T47D (cell line): ENCODE measurements around the gene DISC1.

Source experiments
- DNase-seq, 2 experiments: peaks; one replicate each; pipeline versions ENCODE4 v3.0.0 to v3.0.0-alpha.2; 2011 to 2012; ENCODE audit warnings: low read depth in 1 of 2, low spot score in 1 of 2
- JUND ChIP-seq: IDR thresholded peaks from 2 replicates; pipeline ENCODE4 v1.6.1; 2012; ENCODE audit warnings: low read depth
- in situ Hi-C: cut with HindIII; loops from 2 replicates; pipeline ENCODE4 v1.10.0; 2016; ENCODE audit warnings: low sequenced_read_pairs, low pct_unique_long_range_greater_than_20kb

Gene DISC1

GRCh38 chr1:231828182-231828920, 201.8 kb downstream of the DISC1 start:
- TF ChIP-seq JUND: no peak
- DNase-seq: peak; percentile 22 to 77
- in situ Hi-C loops: no loop called here

GRCh38 chr1:231829332-231829731, 202.7 kb downstream of the DISC1 start:
- no peak for TF ChIP-seq JUND
- in situ Hi-C loops: no loop called here
- DNase-seq: no peak

GRCh38 chr1:231836227-231836893, 209.8 kb downstream of the DISC1 start:
- no peak for DNase-seq
- TF ChIP-seq JUND: no peak
- in situ Hi-C loops: no loop called here

- in situ Hi-C loops: no loop called here
- DNase-seq: no peak
- TF ChIP-seq JUND: no peak
Measured at GRCh38 chr1:231838521-231838920, 211.9 kb downstream of the DISC1 start.

GRCh38 chr1:231839999-231840398, 213.4 kb downstream of the DISC1 start:
- in situ Hi-C loops: no loop called here
- DNase-seq: no peak
- no peak for TF ChIP-seq JUND

GRCh38 chr1:231841616-231842344, 215.2 kb downstream of the DISC1 start:
- DNase-seq: no peak
- TF ChIP-seq JUND: no peak
- in situ Hi-C loops: no loop called here

GRCh38 chr1:231842441-231842840, 215.9 kb downstream of the DISC1 start:
- in situ Hi-C loops: no loop called here
- no peak for DNase-seq
- TF ChIP-seq JUND: no peak

GRCh38 chr1:231844986-231845502, 218.5 kb downstream of the DISC1 start:
- no peak for TF ChIP-seq JUND
- DNase-seq: peak in 1 of 2 experiments; percentile 26
- in situ Hi-C loops: no loop called here

- in situ Hi-C loops: no loop called here
- no peak for TF ChIP-seq JUND
- DNase-seq: peak in 1 of 2 experiments; percentile 36
Measured at GRCh38 chr1:231847612-231848397, 221.2 kb downstream of the DISC1 start.

GRCh38 chr1:231849981-231850380, 223.4 kb downstream of the DISC1 start:
- in situ Hi-C loops: no loop called here
- no peak for TF ChIP-seq JUND
- no peak for DNase-seq

GRCh38 chr1:231850786-231851185, 224.2 kb downstream of the DISC1 start:
- no peak for TF ChIP-seq JUND
- DNase-seq: no peak
- in situ Hi-C loops: no loop called here

GRCh38 chr1:231853588-231854207, 227.1 kb downstream of the DISC1 start:
- DNase-seq: no peak
- in situ Hi-C loops: no loop called here

More at GRCh38 chr1:231853588-231854207, 227.1 kb downstream of the DISC1 start:
- no peak for TF ChIP-seq JUND
